Measurements from ENCODE around the gene ST6GALNAC1. TPM values are rescaled to one million over a fixed set of nuclear protein-coding genes. Genes with fewer than 3 reads are reported as not detected.

ST6GALNAC1 gene
- total and polyA plus RNA-seq, 2 of the 13 experiments (the other 11 are each of a cell fraction or from before 2014, with no cell fraction given): not detected

DNA sequence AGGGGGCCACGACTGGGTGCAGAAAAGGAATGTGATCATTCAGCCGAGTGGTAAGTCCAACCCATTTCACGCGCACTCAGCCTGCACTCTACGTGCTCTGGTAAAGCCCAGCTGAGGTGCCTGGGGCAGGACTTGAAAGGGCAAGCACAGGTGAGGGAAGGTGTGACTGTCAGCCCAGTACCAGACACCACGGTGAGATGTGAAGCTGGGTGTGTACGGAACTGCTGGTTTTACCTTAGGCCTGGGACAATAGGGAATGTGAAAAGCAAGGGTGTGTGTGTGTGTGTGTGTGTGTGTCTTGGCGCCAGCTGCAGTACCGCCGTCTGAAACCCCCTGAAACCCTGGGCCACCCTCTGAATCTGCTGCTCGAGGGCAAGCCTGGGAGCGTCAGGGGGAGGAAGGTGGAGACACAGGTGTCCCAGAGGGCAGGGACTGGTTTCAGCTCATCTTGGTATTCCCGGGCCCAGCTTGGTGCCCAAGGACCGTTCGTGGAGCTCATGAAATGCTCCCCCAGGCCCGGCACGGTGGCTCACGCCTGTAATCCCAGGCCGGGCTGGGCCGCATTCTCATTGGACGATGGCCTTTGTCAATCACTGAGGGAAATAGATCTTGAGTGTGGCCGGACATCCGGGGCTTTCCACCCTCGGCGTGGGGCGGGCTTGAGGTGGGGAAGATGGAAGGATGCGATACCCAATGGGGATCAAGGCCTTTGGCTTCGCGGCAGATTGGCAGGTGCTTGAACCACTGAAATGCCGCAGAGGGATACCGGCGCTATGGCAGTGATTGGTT lies 27.8 kb upstream of the ST6GALNAC1 start (continued):
- TF ChIP-seq, protein P1, sequence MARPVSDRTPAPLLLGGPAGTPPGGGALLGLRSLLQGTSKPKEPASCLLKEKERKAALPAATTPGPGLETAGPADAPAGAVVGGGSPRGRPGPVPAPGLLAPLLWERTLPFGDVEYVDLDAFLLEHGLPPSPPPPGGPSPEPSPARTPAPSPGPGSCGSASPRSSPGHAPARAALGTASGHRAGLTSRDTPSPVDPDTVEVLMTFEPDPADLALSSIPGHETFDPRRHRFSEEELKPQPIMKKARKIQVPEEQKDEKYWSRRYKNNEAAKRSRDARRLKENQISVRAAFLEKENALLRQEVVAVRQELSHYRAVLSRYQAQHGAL (CRISPR knock-in tag; IDR thresholded peaks at IDR 0.05; ENCODE audit: not compliant biosample characterization): no peak
- TF ChIP-seq, protein P2, sequence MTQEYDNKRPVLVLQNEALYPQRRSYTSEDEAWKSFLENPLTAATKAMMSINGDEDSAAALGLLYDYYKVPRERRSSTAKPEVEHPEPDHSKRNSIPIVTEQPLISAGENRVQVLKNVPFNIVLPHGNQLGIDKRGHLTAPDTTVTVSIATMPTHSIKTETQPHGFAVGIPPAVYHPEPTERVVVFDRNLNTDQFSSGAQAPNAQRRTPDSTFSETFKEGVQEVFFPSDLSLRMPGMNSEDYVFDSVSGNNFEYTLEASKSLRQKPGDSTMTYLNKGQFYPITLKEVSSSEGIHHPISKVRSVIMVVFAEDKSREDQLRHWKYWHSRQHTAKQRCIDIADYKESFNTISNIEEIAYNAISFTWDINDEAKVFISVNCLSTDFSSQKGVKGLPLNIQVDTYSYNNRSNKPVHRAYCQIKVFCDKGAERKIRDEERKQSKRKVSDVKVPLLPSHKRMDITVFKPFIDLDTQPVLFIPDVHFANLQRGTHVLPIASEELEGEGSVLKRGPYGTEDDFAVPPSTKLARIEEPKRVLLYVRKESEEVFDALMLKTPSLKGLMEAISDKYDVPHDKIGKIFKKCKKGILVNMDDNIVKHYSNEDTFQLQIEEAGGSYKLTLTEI (CRISPR knock-in tag; conservative IDR thresholded peaks at IDR 0.05): no peak
- TF ChIP-seq ZNF547 (CRISPR knock-in tag; IDR thresholded peaks at IDR 0.05) (peak; percentile 92), ZNF7 (CRISPR knock-in tag; IDR thresholded peaks at IDR 0.05) (no peak), HIVEP1 (CRISPR knock-in tag; IDR thresholded peaks at IDR 0.05) (no peak; the same call in 1 of the 2 replicates), TCF12 (IDR thresholded peaks at IDR 0.05) (no peak), TCF12 (CRISPR knock-in tag; IDR thresholded peaks at IDR 0.05) (0 out of 2 replicates have a peak, but pooled peaks have one; percentile 36), ZNF670 (CRISPR knock-in tag; IDR thresholded peaks at IDR 0.05; ENCODE audit: borderline replicate concordance) (no peak), THAP11 (CRISPR knock-in tag; IDR thresholded peaks at IDR 0.05) (peak; percentile 91), PPARG (CRISPR knock-in tag; conservative IDR thresholded peaks at IDR 0.05) (no peak; the same call in 1 of the 2 replicates), ZNF790 (CRISPR knock-in tag; IDR thresholded peaks at IDR 0.05; ENCODE audit: borderline replicate concordance) (peak; percentile 50; the same call in 1 of the 2 replicates), NR2C2 (CRISPR knock-in tag; IDR thresholded peaks at IDR 0.05; ENCODE audit: borderline replicate concordance) (peak; percentile 36; the same call in 1 of the 2 replicates), GABPB1 (CRISPR knock-in tag; IDR thresholded peaks at IDR 0.05) (peak; percentile 93)
- TF ChIP-seq, protein P3, sequence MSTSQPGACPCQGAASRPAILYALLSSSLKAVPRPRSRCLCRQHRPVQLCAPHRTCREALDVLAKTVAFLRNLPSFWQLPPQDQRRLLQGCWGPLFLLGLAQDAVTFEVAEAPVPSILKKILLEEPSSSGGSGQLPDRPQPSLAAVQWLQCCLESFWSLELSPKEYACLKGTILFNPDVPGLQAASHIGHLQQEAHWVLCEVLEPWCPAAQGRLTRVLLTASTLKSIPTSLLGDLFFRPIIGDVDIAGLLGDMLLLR (CRISPR knock-in tag; IDR thresholded peaks at IDR 0.05): 0 out of 2 replicates have a peak, but pooled peaks have one; percentile 70
- TF ChIP-seq, protein P4, sequence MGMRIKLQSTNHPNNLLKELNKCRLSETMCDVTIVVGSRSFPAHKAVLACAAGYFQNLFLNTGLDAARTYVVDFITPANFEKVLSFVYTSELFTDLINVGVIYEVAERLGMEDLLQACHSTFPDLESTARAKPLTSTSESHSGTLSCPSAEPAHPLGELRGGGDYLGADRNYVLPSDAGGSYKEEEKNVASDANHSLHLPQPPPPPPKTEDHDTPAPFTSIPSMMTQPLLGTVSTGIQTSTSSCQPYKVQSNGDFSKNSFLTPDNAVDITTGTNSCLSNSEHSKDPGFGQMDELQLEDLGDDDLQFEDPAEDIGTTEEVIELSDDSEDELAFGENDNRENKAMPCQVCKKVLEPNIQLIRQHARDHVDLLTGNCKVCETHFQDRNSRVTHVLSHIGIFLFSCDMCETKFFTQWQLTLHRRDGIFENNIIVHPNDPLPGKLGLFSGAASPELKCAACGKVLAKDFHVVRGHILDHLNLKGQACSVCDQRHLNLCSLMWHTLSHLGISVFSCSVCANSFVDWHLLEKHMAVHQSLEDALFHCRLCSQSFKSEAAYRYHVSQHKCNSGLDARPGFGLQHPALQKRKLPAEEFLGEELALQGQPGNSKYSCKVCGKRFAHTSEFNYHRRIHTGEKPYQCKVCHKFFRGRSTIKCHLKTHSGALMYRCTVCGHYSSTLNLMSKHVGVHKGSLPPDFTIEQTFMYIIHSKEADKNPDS (CRISPR knock-in tag; IDR thresholded peaks at IDR 0.05): no peak; the same call in 1 of the 2 replicates
- TF ChIP-seq, protein P5, sequence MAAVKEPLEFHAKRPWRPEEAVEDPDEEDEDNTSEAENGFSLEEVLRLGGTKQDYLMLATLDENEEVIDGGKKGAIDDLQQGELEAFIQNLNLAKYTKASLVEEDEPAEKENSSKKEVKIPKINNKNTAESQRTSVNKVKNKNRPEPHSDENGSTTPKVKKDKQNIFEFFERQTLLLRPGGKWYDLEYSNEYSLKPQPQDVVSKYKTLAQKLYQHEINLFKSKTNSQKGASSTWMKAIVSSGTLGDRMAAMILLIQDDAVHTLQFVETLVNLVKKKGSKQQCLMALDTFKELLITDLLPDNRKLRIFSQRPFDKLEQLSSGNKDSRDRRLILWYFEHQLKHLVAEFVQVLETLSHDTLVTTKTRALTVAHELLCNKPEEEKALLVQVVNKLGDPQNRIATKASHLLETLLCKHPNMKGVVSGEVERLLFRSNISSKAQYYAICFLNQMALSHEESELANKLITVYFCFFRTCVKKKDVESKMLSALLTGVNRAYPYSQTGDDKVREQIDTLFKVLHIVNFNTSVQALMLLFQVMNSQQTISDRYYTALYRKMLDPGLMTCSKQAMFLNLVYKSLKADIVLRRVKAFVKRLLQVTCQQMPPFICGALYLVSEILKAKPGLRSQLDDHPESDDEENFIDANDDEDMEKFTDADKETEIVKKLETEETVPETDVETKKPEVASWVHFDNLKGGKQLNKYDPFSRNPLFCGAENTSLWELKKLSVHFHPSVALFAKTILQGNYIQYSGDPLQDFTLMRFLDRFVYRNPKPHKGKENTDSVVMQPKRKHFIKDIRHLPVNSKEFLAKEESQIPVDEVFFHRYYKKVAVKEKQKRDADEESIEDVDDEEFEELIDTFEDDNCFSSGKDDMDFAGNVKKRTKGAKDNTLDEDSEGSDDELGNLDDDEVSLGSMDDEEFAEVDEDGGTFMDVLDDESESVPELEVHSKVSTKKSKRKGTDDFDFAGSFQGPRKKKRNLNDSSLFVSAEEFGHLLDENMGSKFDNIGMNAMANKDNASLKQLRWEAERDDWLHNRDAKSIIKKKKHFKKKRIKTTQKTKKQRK (IDR thresholded peaks at IDR 0.05; ENCODE audit: low read length): peak; percentile 97
- TF ChIP-seq, protein P6, sequence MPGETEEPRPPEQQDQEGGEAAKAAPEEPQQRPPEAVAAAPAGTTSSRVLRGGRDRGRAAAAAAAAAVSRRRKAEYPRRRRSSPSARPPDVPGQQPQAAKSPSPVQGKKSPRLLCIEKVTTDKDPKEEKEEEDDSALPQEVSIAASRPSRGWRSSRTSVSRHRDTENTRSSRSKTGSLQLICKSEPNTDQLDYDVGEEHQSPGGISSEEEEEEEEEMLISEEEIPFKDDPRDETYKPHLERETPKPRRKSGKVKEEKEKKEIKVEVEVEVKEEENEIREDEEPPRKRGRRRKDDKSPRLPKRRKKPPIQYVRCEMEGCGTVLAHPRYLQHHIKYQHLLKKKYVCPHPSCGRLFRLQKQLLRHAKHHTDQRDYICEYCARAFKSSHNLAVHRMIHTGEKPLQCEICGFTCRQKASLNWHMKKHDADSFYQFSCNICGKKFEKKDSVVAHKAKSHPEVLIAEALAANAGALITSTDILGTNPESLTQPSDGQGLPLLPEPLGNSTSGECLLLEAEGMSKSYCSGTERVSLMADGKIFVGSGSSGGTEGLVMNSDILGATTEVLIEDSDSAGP (CRISPR knock-in tag; IDR thresholded peaks at IDR 0.05; ENCODE audit: borderline replicate concordance): peak; percentile 95

Data from HepG2 (cell line).